ENCODE data around the gene ME1. TPM values are rescaled to one million over a fixed set of nuclear protein-coding genes. Genes with fewer than 3 reads are reported as not detected.
"Not testable (repeated sequence)": the region's sequence is repeated elsewhere in the genome, so short reads cannot be mapped to it uniquely, and the experiment has no call there.

ME1 gene
- total RNA-seq, 1 experiment from 2014 or later = not detected

DNA sequence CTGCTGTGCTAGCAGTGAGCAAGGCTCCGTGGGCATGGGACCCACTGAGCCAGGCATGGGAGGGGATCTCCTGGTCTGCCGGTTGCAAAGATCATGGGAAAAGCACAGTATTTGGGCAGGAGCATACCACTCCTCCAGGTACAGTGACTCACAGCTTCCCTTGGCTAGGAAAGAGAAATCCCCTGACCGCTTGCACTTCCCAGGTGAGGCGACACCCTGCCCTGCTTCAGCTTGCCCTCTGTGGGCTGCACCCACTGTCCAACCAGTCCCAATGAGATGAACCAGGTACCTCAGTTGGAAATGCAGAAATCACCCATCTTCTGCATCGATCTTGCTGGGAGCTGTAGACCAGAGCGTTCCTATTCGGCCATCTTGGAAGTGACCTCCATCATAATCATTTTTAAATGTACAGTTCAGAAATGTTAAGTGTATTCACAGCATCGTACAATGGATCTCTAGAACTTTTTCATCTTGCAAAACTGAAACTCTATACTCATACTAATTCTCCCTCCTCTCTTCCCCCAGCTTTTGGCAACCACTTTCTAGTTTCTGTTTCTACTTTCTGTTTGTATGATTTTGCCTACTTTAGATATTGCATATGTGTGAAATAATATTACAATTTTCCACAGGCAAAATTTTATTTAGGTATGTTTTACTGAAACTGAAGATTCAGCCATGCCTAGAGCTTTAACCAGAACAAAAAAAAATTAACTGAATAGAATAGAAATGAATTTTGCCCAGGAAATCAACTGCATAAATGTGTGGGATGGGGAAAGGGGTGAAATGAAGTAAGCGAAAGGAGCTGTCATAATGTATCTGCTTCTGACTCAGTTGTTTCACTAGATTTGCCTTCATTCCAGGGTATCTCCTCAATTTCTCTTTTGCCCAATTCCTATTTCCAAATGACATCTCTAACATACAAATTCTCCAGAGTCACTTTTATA is 137.7 kb downstream of the ME1 start:
- DNase-seq (ENCODE audit: low spot score) = no peak
- in situ Hi-C loops (cut with HindIII; ENCODE audit: low sequenced_read_pairs) = no loop called here

DNA sequence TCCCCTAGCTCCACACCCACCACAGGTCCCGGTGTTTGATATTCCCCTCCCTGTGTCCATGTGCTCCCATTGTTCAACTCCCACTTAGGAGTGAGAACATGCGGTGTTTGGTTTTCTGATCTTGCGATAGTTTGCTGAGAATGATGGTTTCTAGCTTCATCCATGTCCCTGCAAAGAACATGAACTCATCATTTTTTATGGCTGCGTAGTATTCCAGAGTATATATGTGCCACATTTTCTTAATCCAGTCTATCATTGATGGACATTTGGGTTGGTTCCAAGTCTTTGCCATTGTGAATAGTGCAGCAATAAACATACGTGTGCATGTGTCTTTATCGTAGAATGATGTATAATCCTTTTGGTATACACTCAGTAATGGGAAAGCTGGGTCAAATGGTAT is 143.6 kb downstream of the ME1 start:
- DNase-seq (ENCODE audit: low spot score); in situ Hi-C loops (cut with HindIII; ENCODE audit: low sequenced_read_pairs): not testable (repeated sequence)

- no peak for DNase-seq (ENCODE audit: low spot score)
- in situ Hi-C loops (cut with HindIII; ENCODE audit: low sequenced_read_pairs) = no loop called here
Measured at GRCh38 chr6:83285917-83286316, 144.9 kb downstream of the ME1 start.

- in situ Hi-C loops (cut with HindIII; ENCODE audit: low sequenced_read_pairs) = no loop called here
- DNase-seq (ENCODE audit: low spot score) = no peak
Measured at GRCh38 chr6:83273596-83273995, 157.3 kb downstream of the ME1 start.

- in situ Hi-C loops (cut with HindIII; ENCODE audit: low sequenced_read_pairs) = no loop called here
- DNase-seq (ENCODE audit: low spot score) = no peak
Measured at GRCh38 chr6:83270971-83271719, 159.7 kb downstream of the ME1 start.

GRCh38 chr6:83265384-83265783 is 165.5 kb downstream of the ME1 start:
- DNase-seq (ENCODE audit: low spot score) = no peak
- in situ Hi-C loops (cut with HindIII; ENCODE audit: low sequenced_read_pairs) = no loop called here

DNA sequence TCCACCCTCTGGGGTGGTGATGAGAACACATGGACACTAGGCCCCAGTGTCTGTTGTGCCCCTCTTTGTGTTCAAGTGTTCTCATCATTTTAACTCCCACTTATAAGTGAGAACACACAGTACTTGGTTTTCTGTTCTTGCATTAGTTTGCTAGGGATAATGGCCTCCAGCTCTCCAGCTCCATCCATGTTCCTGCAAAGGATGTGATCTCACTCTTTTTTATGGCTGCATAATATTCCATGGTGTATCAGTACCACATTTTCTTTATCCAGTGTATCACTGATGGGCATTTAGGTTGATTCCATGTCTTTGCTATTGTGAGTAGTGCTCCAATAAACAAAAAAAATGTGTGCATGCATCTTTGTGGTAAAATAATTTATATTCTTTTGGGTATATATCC is 170.3 kb downstream of the ME1 start:
- no peak for DNase-seq (ENCODE audit: low spot score)
- in situ Hi-C loops (cut with HindIII; ENCODE audit: low sequenced_read_pairs) = no loop called here

- DNase-seq (ENCODE audit: low spot score) = no peak
- in situ Hi-C loops (cut with HindIII; ENCODE audit: low sequenced_read_pairs) = no loop called here
Measured at GRCh38 chr6:83258517-83258916, 172.3 kb downstream of the ME1 start.

DNA sequence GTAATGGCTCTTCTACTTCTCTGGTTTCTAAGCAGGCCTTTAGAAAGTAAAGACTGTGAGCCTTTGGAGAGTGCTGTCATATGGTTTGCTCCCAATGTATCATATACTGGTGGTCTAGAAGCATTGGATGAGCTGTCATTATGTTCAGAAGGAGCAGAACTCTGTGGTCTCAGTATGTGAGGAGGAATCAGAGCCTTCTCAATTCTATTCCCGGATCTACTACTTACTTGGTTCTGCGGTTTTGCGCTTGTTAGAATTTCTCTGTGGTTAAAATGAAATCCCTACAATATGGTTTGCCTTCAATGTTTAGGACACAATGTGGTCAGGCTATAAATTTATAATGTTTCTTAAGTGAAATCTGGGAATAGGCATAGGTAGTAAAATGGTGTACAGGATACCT is 173.1 kb downstream of the ME1 start:
- in situ Hi-C loops (cut with HindIII; ENCODE audit: low sequenced_read_pairs) = no loop called here
- no peak for DNase-seq (ENCODE audit: low spot score)

DNA sequence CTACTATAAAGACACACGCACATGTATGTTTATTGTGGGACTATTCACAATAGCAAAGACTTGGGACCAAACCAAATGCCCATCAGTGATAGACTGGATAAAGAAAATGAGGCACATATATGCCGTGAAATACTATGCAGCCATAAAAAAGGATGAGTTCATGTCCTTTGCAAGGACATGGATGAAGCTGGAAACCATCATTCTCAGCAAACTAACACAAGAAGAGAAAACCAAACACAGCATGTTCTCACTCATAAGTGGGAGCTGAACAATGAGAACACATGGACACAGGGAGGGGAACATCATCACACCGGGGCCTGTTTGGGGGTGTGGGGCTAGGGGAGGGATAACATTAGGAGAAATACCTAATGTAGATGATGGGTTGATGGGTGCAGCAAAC is 174.1 kb downstream of the ME1 start:
- DNase-seq (ENCODE audit: low spot score); in situ Hi-C loops (cut with HindIII; ENCODE audit: low sequenced_read_pairs): not testable (repeated sequence)

- in situ Hi-C loops (cut with HindIII; ENCODE audit: low sequenced_read_pairs) = no loop called here
Measured at GRCh38 chr6:83252719-83253118, 178.1 kb downstream of the ME1 start.

GRCh38 chr6:83250235-83250634 is 180.6 kb downstream of the ME1 start:
- in situ Hi-C loops (cut with HindIII; ENCODE audit: low sequenced_read_pairs) = no loop called here
- DNase-seq (ENCODE audit: low spot score) = no peak

More at GRCh38 chr6:83252719-83253118, 178.1 kb downstream of the ME1 start:
- DNase-seq (ENCODE audit: low spot score) = no peak

DNA sequence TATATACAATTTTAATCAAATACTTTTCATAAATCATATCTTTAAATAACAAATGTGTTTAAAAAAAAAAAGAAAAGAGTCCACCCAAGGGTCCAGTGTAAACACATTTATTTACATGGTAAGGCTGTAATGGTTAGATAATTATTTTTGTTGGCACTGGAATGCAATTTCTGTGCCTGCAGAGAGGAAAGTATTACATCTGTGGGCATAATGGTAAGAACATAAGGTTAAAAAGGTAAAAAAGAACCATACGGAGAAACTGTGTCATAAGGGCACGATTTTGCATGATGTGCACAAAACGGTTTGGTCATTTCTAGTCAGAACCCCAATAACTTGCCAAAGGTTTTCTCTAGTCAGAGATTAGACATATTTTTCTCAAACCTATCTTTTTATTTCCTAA is 183.4 kb downstream of the ME1 start:
- no peak for DNase-seq (ENCODE audit: low spot score)
- in situ Hi-C loops (cut with HindIII; ENCODE audit: low sequenced_read_pairs) = no loop called here

GRCh38 chr6:83231146-83231545 is 199.7 kb downstream of the ME1 start:
- DNase-seq (ENCODE audit: low spot score) = no peak
- in situ Hi-C loops (cut with HindIII; ENCODE audit: low sequenced_read_pairs) = no loop called here

- no peak for DNase-seq (ENCODE audit: low spot score)
- in situ Hi-C loops (cut with HindIII; ENCODE audit: low sequenced_read_pairs) = no loop called here
Measured at GRCh38 chr6:83226517-83226916, 204.3 kb downstream of the ME1 start.

- in situ Hi-C loops (cut with HindIII; ENCODE audit: low sequenced_read_pairs) = loop anchor here (25.0 kb wide), 1 partner anchor 290 kb away; the partner anchor contains the start of gene PRSS35
- peak; percentile 64 for DNase-seq (ENCODE audit: low spot score)
Measured at GRCh38 chr6:83221889-83222479, 208.9 kb downstream of the ME1 start.

DNA sequence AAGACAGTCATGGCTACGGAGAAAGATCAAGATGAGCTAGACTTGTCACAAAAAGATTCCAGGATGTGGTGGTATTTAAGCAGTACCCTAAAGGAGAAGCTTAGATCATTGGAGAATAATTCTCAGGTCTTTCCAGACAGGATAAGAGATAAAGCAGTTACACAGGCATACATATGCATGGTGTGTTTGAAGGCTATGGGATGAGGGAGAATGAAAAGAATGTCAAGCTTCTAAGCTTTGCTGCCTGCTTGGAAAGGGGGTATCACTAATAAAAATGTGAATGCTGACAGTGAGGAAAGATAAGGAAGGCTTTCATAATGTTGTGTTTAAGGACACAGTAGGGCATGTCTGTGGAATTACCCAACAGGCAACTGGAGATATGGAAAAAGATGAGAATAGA is 209.6 kb downstream of the ME1 start:
- no peak for DNase-seq (ENCODE audit: low spot score)
- in situ Hi-C loops (cut with HindIII; ENCODE audit: low sequenced_read_pairs) = loop anchor here (25.0 kb wide), 1 partner anchor 291 kb away; the partner anchor contains the start of gene PRSS35

GRCh38 chr6:83220121-83220520 is 210.7 kb downstream of the ME1 start:
- DNase-seq (ENCODE audit: low spot score) = no peak
- in situ Hi-C loops (cut with HindIII; ENCODE audit: low sequenced_read_pairs) = loop anchor here (25.0 kb wide), 1 partner anchor 292 kb away; the partner anchor contains the start of gene PRSS35

- no peak for DNase-seq (ENCODE audit: low spot score)
- in situ Hi-C loops (cut with HindIII; ENCODE audit: low sequenced_read_pairs) = loop anchor here (25.0 kb wide), 1 partner anchor 294 kb away; the partner anchor contains the start of gene PRSS35
Measured at GRCh38 chr6:83218646-83219045, 212.2 kb downstream of the ME1 start.

Measured in G401 (cell line).